H1 (cell line): ENCODE data around the gene SENP7. TPM values are rescaled to one million over a fixed set of nuclear protein-coding genes. Genes with fewer than 3 reads are reported as not detected.
A peak's percentile ranks its signal among the peaks of the same experiment; 100 is the strongest.

Source experiments
- ATF2 ChIP-seq: IDR thresholded peaks from 2 replicates; pipeline ENCODE4 v1.6.1; 2012; ENCODE audit warnings: low read length, inconsistent platforms
- BRCA1 ChIP-seq: IDR thresholded peaks from 2 replicates; pipeline ENCODE4 v1.6.1; 2012; ENCODE audit warnings: low read depth, low read length, improper control_type of control experiment
- CHD2 ChIP-seq: IDR thresholded peaks from 2 replicates; pipeline ENCODE4 v1.6.1; 2012; ENCODE audit warnings: low read length, improper control_type of control experiment
- CREB1 ChIP-seq: IDR thresholded peaks from 2 replicates; pipeline ENCODE4 v1.6.1; 2012; ENCODE audit warnings: inconsistent platforms
- CTCF ChIP-seq, 3 experiments: IDR thresholded peaks; 1 replicate in 2 of 3; 2 replicates in 1 of 3; pipeline versions ENCODE4 v1.5.1 to v1.6.1; 2011; ENCODE audit warnings: low read length in 3 of 3, mild to moderate bottlenecking in 3 of 3, inconsistent platforms in 2 of 3, low read depth in 1 of 3, moderate library complexity in 1 of 3; ENCODE audit not compliant: insufficient read depth in 1 of 3; ENCODE audit errors: control extremely low read depth in 1 of 3
- GABPA ChIP-seq: IDR thresholded peaks from 2 replicates; pipeline ENCODE4 v1.6.1; 2011; ENCODE audit warnings: mild to moderate bottlenecking, low read length, moderate library complexity, borderline replicate concordance; ENCODE audit not compliant: insufficient read depth
- HDAC2 ChIP-seq, 2 experiments: fragments of 300-600 bp in 1 of 2; sonication (generic) in 1 of 2; IDR thresholded peaks; 2 replicates each; pipeline ENCODE4 v1.6.1; 2011 to 2012; ENCODE audit warnings: low read depth in 2 of 2, low read length in 2 of 2, mild to moderate bottlenecking in 2 of 2, moderate library complexity in 2 of 2, borderline replicate concordance in 1 of 2, inconsistent platforms in 1 of 2
- KDM5A ChIP-seq: fragments of 200-600 bp; IDR thresholded peaks from 2 replicates; pipeline ENCODE4 v1.7.1; 2012; ENCODE audit warnings: mild to moderate bottlenecking, low read length, inconsistent platforms, mixed read lengths
- MAX ChIP-seq: IDR thresholded peaks from 2 replicates; pipeline ENCODE4 v1.6.1; 2012; ENCODE audit warnings: inconsistent platforms
- NANOG ChIP-seq: IDR thresholded peaks from 2 replicates; pipeline ENCODE4 v1.6.1; 2011; ENCODE audit warnings: low read length, low read depth, mild to moderate bottlenecking, inconsistent platforms; ENCODE audit not compliant: insufficient read depth, poor library complexity, severe bottlenecking
- POLR2A ChIP-seq, 2 experiments: IDR thresholded peaks; 1 replicate in 1 of 2; 2 replicates in 1 of 2; pipeline ENCODE4 v1.6.1; 2011; ENCODE audit warnings: low read depth in 2 of 2, low read length in 2 of 2, mild to moderate bottlenecking in 2 of 2; ENCODE audit errors: control extremely low read depth in 1 of 2
- RXRA ChIP-seq: IDR thresholded peaks from 2 replicates; pipeline ENCODE4 v1.6.1; 2011; ENCODE audit warnings: low read depth, mild to moderate bottlenecking, low read length, moderate library complexity; ENCODE audit not compliant: insufficient read depth
- SIX5 ChIP-seq: IDR thresholded peaks from 2 replicates; pipeline ENCODE4 v1.6.1; 2011; ENCODE audit warnings: mild to moderate bottlenecking, low read depth, low read length
- SP1 ChIP-seq: IDR thresholded peaks from 2 replicates; pipeline ENCODE4 v1.6.1; 2011; ENCODE audit warnings: low read depth, low read length
- SP2 ChIP-seq: IDR thresholded peaks from 2 replicates; pipeline ENCODE4 v1.6.1; 2012; ENCODE audit warnings: mild to moderate bottlenecking, low read length, inconsistent platforms
- TBP ChIP-seq: IDR thresholded peaks from 2 replicates; pipeline ENCODE4 v1.6.1; 2011; ENCODE audit warnings: low read depth, low read length, improper control_type of control experiment
- TCF12 ChIP-seq: IDR thresholded peaks from 2 replicates; pipeline ENCODE4 v1.6.1; 2011; ENCODE audit warnings: low read depth, mild to moderate bottlenecking, low read length
- YY1 ChIP-seq: IDR thresholded peaks from 2 replicates; pipeline ENCODE4 v1.6.1; 2011; ENCODE audit warnings: low read depth, mild to moderate bottlenecking, low read length
- polyA plus RNA-seq, 7 experiments: library from polyadenylated mRNA; depleted of rRNA in 3 of 7; stranded (reverse) in 5 of 7; unstranded in 2 of 7; fragments of >200 nt in 5 of 7; fragments of 200-250 nt in 2 of 7; gene quantifications; 1 replicate in 5 of 7; 2 replicates in 1 of 7; 4 replicates in 1 of 7; pipeline versions ENCODE4 v1.2.1 to v1.2.3, GENCODE V29; 2011 to 2013; ENCODE audit warnings: missing spikeins in 2 of 7, mixed read lengths in 2 of 7
- total RNA-seq: library from RNA; stranded (reverse); fragmentation: NEBNext Ultra II Directional; extraction: Animal tissue kit (Norgen Biotek cat#: 25700); gene quantifications from 2 replicates; pipeline ENCODE4 v1.2.1, GENCODE V29; 2021

Gene SENP7
- total and polyA plus RNA-seq, 2 of the 8 experiments (the other 6 are each of a cell fraction or from before 2014, with no cell fraction given) = 2.8 to 7.8 TPM

GRCh38 chr3:101529816-101530685 is 17.0 kb upstream of the SENP7 start (continued):
- TF ChIP-seq POLR2A (IDR thresholded peaks at IDR 0.05; ENCODE audit: control extremely low read depth in 1 of 2, low read depth in 2 of 2, low read length in 2 of 2) = peak; percentile 67 to 88
- no peak for TF ChIP-seq HDAC2 (IDR thresholded peaks at IDR 0.05; ENCODE audit: borderline replicate concordance in 1 of 2, low read depth in 2 of 2, low read length in 2 of 2)
- peak; percentile 52; the same call in 1 of the 2 replicates for TF ChIP-seq YY1
- peak; percentile 67 for TF ChIP-seq MAX
- TF ChIP-seq CHD2 = no peak; the same call in 1 of the 2 replicates
- peak; percentile 76 for TF ChIP-seq TBP
- no peak for TF ChIP-seq NANOG
- TF ChIP-seq SIX5 = no peak
- no peak for TF ChIP-seq KDM5A
- TF ChIP-seq SP1 = peak; percentile 88
- peak; percentile 27; the same call in 1 of the 2 replicates for TF ChIP-seq CREB1
- TF ChIP-seq TCF12 = peak; percentile 73; the same call in 1 of the 2 replicates
- TF ChIP-seq ATF2 = no peak
- TF ChIP-seq GABPA = no peak
- TF ChIP-seq RXRA = no peak
- TF ChIP-seq CTCF (IDR thresholded peaks at IDR 0.05; ENCODE audit: control extremely low read depth in 1 of 3, insufficient read depth in 1 of 3, low read depth in 1 of 3, low read length in 3 of 3) = no peak
- TF ChIP-seq BRCA1 = no peak
- TF ChIP-seq SP2 = no peak
